Motor neuron (in vitro differentiated cells): ENCODE results near the gene YAP1. TPM values are rescaled to one million over a fixed set of nuclear protein-coding genes. Genes with fewer than 3 reads are reported as not detected.

Experiments
- ATAC-seq, 8 experiments: fragments of 200-7000 bp; cut with Tn5 transposase; replicated peaks in 6 of 8; 2 replicates each; pipeline ENCODE4 v1.8.0; 2021; ENCODE audit warnings: mild to moderate bottlenecking in 8 of 8, moderate library complexity in 8 of 8
- H3K27ac ChIP-seq, 2 donors: fragments of 250-450 bp; sonication (Bioruptor Pico); 2 replicates each; pipeline ENCODE4 v1.9.0; 2021; ENCODE audit warnings: antibody characterized with exemption in 2 of 2, mild to moderate bottlenecking in 2 of 2, moderate library complexity in 1 of 2
- H3K4me1 ChIP-seq, 2 donors: fragments of 250-450 bp; sonication (Bioruptor Pico); replicated peaks in 1 of 2; 2 replicates each; pipeline ENCODE4 v1.6.1; 2021; ENCODE audit warnings: antibody characterized with exemption in 2 of 2, mild to moderate bottlenecking in 2 of 2, moderate library complexity in 1 of 2
- H3K4me3 ChIP-seq, 5 donors: fragments of 250-450 bp; sonication (Bioruptor Pico); 2 replicates each; pipeline ENCODE4 v1.9.0; 2021; ENCODE audit warnings: antibody characterized with exemption in 5 of 5, mild to moderate bottlenecking in 5 of 5, moderate library complexity in 4 of 5
- WGBS, 10 experiments: fragments of 450-650 bp; shearing (Covaris generic); methylation state at CpG; one replicate each; pipeline ENCODE4 v1.0.0; 2022; 5-methylcytosine and 5-hydroxymethylcytosine counted together
- in situ Hi-C, 9 experiments: fragments of 400-800 bp; cut with MboI; loops; one replicate each; pipeline ENCODE4 v1.15.0; 2021; ENCODE audit warnings: low sequenced_read_pairs in 9 of 9, low pct_unique_long_range_greater_than_20kb in 2 of 9; ENCODE audit not compliant: unreplicated experiment in 9 of 9
- total RNA-seq, 8 experiments: library from RNA; unstranded; fragments of 300-600 nt; gene quantifications; 2 replicates each; pipeline versions ENCODE4 v1.2.3 to v1.2.4, GENCODE V29; 2022

The YAP1 gene
- total RNA-seq, 8 experiments from 2014 or later, result 13.4 to 83.0 (median 43.5) TPM

DNA sequence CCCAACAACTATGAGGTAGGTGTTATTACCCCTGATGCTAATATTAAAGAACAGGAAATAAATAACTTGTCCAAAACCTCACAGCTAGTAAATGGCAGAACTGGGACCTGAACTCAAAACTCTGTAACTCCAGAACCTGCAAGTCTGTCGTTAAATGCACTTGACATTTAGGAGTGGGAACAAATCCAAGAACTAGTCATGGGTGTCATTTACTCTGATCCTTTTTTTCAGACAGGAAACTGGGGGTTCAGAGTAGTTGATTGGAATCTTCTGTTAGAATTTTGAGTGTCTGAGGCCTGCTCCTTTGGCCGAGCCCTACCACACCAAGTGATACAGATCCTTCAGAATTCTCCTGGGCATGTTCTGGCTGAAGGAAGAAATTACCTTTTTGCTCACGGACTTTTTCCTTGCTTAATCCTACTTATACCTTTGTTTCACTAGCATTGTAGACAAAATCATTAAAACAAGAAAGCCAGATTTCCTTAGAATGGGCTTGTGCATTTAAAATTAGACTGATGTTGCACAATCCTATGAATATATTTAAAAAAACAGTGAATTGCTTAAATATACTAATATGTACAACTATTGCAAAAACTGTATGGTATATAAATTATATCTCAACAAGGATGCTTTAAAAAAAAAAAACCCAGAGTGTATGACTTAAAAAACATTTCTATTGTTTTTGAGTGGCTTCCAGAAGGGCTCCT lies 1.4 kb upstream of the YAP1 start:
- Histone ChIP-seq H3K27ac (no peak overlapping the region), H3K4me1 (no peaks in the 10 kb centered on the region), H3K4me3 (peak overlapping the region in 2 of 5 donors; percentile 82 to 97)
- no peak for ATAC-seq
- in situ Hi-C loops, result no loop called here
- WGBS, 10 experiments, result 52 to 93% (median 71%) methylated on average over 2 to 3 of the region's 3 CpGs; no CpG with 5 or more reads in 3 of the 10 experiments

DNA sequence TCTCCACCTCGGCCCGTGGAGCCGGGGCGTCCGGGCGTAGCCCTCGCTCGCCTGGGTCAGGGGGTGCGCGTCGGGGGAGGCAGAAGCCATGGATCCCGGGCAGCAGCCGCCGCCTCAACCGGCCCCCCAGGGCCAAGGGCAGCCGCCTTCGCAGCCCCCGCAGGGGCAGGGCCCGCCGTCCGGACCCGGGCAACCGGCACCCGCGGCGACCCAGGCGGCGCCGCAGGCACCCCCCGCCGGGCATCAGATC lies 439 bp downstream of the YAP1 start:
- in situ Hi-C loops, result no loop called here
- no peaks in the 10 kb centered on the region for H3K4me1 ChIP-seq
- H3K27ac ChIP-seq, result peak overlapping the region; percentile 57 to 85
- WGBS, 10 experiments, result 0% methylated on average over 3 of the region's 31 CpGs; no CpG with 5 or more reads in 9 of the 10 experiments
- peak in 1 of 8 experiments; percentile 50 for ATAC-seq
- peak overlapping the region; percentile 61 to 97 (median 80) for H3K4me3 ChIP-seq

DNA sequence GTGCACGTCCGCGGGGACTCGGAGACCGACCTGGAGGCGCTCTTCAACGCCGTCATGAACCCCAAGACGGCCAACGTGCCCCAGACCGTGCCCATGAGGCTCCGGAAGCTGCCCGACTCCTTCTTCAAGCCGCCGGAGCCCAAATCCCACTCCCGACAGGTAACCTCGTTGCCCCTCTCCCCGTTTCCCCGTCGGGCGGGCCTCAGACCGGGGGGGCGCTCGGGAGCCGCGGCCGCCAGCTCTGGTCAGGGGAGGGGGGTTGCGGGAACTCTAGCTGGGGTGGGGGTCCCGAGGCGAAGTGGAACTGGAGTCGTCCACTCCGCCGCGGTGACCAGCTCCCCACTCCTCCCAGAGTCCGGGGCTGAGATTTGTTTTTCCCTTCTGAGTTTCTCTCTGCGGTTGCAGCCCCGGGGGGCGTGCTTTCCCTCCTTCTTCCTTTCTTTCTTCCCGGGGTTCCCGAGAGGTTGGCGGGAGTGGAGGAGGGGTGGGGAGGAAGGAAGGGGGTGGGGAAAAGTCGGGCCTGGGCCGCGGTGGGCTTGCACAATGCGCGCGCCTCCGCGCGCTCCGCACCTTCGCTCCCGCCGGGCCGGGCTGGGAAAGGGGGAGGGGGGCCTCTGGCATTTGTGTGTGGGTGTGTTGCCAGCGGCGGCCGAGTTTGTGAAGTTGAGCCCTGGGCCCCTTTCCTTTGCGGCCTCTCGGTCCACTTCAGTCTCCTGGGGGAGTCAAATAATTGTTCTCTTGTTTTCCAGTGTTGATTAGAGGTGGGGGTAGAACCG lies 952 bp downstream of the YAP1 start:
- H3K4me1 ChIP-seq, result peaks cover 0 to 3% of the 10 kb centered on the region in 2 donors
- 0% methylated on average over 1 to 2 of the region's 61 CpGs; no CpG with 5 or more reads in 8 of the 10 experiments for WGBS, 10 experiments
- in situ Hi-C loops, result no loop called here
- peak; percentile 13 to 59 (median 54) for ATAC-seq
- peak overlapping the region; percentile 57 to 85 for H3K27ac ChIP-seq
- H3K4me3 ChIP-seq, result peak overlapping the region; percentile 61 to 97 (median 80)

DNA sequence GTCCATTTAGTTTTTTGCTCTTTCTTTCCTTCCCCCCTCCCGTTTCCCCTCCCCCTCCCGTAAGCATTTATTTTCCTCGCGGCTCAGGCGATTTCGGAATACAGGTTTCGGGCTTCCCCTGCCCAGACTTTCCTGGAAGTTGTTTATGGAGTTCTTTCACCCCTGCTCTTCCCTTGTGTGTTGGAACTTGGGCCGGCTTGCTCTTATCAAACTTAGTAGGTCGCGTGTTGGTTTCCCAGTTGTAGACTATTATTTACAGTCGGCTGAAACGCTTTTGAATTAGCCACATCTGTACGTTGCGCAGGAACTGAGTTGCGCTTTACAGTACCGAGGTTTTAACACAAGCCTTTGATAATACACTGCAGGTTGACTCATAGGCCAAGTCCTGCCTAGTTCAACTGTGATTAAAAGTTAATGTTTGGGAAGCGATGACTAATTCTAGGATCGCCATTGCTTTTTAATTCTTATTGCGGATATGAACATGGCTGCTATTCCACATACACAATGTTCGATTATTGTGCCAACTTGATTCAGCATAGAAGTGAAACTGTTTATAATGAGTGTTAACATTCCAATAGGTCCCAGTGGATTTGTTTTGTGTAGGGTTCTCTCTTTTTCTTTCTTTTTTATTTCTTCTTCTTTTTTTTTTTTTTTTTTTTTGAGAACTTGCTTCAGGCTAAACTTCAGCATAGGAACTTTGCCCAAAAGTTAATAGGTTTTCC lies 1.7 kb downstream of the YAP1 start:
- in situ Hi-C loops, result no loop called here

DNA sequence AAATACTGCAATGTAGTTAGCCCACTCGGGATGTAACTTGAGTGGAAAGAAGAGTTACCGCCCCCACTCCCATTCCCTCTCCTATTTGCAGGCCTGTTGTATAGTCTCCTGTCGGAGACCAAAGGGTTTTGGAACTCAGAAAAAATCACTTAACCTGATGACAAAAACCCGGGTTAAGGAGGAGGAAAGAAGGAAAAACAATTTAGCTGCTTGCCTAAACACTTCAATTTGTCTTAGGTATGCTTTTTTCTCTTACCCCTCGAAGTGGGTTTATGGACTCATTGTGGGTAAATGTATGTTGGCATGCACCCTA lies 2.2 kb downstream of the YAP1 start:
- no peak for ATAC-seq
- in situ Hi-C loops, result no loop called here
- 0 to 24% (median 6%) methylated on average over 3 to 5 of the region's 5 CpGs for WGBS, 10 experiments
- Histone ChIP-seq H3K4me1 (peaks cover 0 to 4% of the 10 kb centered on the region in 2 donors), H3K4me3 (peak overlapping the region; percentile 61 to 97 (median 80)), H3K27ac (peak overlapping the region; percentile 19 to 85)

More for the DNA sequence above, 1.7 kb downstream of the YAP1 start:
- WGBS, 10 experiments, result 0 to 5% (median 1%) methylated on average over 1 to 12 of the region's 20 CpGs
- H3K4me3 ChIP-seq, result peak overlapping the region; percentile 61 to 97 (median 80)
- H3K4me1 ChIP-seq, result peaks cover 0 to 3% of the 10 kb centered on the region in 2 donors
- H3K27ac ChIP-seq, result peak overlapping the region; percentile 57 to 85
- ATAC-seq, result peak; percentile 1 to 18 (median 16)

DNA sequence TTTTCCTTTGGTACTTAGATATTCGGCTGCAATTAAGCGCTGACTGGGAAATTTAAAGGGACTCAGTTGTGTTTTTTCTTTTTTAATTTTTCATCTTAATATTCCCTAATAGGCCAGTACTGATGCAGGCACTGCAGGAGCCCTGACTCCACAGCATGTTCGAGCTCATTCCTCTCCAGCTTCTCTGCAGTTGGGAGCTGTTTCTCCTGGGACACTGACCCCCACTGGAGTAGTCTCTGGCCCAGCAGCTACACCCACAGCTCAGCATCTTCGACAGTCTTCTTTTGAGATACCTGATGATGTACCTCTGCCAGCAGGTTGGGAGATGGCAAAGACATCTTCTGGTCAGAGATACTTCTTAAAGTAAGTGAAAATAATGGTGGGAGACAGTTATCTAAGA lies 3.8 kb downstream of the YAP1 start:
- H3K4me3 ChIP-seq, result peak overlapping the region in 2 of 5 donors; percentile 8 to 97
- WGBS, 10 experiments, result 20 to 80% (median 66%) methylated on average over 1 to 4 of the region's 4 CpGs; no CpG with 5 or more reads in 3 of the 10 experiments
- no peak for ATAC-seq
- H3K4me1 ChIP-seq, result peaks cover 7 to 11% of the 10 kb centered on the region in 2 donors
- in situ Hi-C loops, result no loop called here
- no peak overlapping the region for H3K27ac ChIP-seq

DNA sequence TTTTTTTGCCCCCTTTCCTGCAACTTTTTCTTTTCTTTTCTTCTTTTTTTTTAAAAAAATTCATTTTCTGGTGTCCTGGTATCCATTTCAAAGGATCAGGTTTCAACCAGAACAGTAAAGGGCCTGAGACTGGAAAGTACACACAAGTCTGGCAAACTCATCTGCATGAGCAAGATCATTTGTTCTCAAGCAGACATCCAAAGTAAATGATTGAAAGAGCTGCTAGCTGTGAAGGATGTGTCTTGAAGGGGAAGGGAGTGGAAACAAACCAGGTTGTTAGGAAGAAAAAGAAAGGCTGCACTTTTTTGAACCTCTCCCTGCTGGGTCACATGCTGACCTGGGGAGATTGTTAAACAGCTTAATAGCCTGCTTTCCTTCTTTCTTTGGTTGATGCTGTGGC lies 5.3 kb downstream of the YAP1 start:
- in situ Hi-C loops, result no loop called here

DNA sequence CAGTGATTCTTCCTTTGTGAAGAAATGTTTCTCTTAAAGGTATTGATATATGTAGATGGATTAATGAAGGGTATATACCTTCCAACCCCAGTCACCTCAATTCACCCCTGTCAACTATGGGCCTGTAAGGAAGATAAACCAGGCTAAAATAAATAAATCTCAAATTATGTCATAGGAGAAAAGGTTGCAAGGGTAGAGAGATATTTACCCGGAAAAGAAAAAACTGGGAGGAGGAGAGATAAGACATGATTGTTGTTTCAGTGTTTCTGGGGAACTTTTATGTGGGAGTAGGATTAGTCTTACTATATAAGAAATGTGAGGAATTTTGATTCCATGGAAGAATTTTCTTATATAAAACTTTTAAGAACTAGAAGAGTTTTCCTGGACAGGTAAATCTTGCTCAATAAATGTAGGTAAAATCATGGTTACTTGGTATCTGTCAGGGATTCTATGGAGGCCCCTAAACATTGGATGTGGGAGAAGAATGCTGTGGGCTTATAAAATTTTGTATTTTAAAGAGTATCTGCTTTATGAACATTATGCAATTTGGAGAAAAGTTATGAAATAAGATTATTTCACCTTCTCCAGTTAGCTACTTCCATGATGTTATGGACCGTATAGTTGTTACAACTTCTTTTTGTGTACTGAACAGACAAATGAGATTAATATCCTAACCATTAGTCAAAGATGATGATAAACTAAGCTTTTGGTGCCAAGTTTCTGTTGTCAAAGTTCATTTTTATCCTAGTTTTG lies 6.4 kb downstream of the YAP1 start:
- Histone ChIP-seq H3K4me1 (peaks cover 24 to 26% of the 10 kb centered on the region in 2 donors), H3K27ac (no peak overlapping the region), H3K4me3 (no peak overlapping the region)
- ATAC-seq, result no peak
- in situ Hi-C loops, result no loop called here
- WGBS, 10 experiments, result 53 to 100% (median 86%) methylated on average over 1 to 2 of the region's 2 CpGs; no CpG with 5 or more reads in 1 of the 10 experiments

More for the DNA sequence above, 5.3 kb downstream of the YAP1 start:
- Histone ChIP-seq H3K27ac (peak overlapping the region in 1 of 2 donors; percentile 67), H3K4me1 (peaks cover 18 to 23% of the 10 kb centered on the region in 2 donors), H3K4me3 (peak overlapping the region in 2 of 5 donors; percentile 13 to 97)
- ATAC-seq, result peak in 6 of 8 experiments; percentile 5 to 41 (median 36)

DNA sequence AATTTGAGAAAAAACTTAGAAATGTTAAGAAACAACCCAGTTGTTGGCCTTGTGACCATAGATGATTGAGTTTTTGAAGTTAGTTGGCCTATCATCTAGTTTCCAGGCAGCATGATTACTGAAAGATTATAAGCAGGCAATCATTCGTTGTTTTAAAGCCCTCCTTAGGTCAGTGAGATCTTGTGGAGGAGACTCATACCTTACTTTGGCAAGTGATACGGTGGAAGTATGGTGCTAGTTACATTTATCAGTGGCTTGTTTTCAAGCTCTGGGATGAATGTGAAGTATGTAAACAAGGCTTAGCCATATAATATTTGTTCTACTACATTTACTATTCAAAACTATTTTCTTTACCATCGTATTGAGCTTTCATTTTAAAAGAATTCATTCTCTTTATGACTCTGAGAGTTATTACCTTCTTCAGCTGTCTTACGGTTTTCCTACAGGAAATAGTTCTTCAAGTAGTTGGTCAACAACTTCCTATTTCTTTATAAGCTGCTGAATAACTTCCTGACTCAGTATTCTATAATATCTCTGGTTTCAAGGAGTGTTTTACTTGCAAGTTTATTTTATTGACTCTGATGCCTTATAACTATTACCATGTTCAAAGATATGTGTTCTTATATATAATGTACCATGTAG lies 7.3 kb downstream of the YAP1 start:
- no peak for ATAC-seq
- WGBS, 10 experiments, result 14 to 81% (median 59%) methylated on average over 1 to 4 of the region's 4 CpGs
- in situ Hi-C loops, result no loop called here

DNA sequence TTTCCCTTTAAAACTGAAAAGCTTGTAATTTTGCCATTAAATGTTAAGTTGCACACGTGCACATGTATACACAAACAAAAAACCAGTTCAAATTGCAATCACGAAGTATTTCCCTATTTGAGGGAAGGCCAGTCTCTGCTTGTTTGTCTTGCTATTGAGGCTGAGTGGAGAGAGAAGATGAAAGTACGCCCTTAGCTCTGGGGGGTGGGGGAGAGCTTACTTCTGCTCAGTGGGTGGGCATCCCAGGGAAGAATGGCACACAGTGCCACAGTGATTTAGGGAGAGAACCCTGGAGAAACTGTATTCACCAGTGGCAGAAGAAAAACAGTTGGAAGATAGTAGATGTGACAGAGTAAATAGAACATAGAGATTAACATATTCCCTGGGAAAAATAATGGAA lies 8.7 kb downstream of the YAP1 start:
- 0 to 80% (median 13%) methylated on average over 1 to 3 of the region's 3 CpGs for WGBS, 10 experiments
- H3K27ac ChIP-seq, result peak overlapping the region in 1 of 2 donors; percentile 61
- H3K4me3 ChIP-seq, result no peak overlapping the region
- H3K4me1 ChIP-seq, result peaks cover 24 to 26% of the 10 kb centered on the region in 2 donors
- in situ Hi-C loops, result no loop called here
- ATAC-seq, result peak in 5 of 8 experiments; percentile 58 to 73 (median 65)

More for the DNA sequence above, 7.3 kb downstream of the YAP1 start:
- H3K4me3 ChIP-seq, result no peak overlapping the region
- peaks cover 24 to 26% of the 10 kb centered on the region in 2 donors for H3K4me1 ChIP-seq
- H3K27ac ChIP-seq, result no peak overlapping the region

DNA sequence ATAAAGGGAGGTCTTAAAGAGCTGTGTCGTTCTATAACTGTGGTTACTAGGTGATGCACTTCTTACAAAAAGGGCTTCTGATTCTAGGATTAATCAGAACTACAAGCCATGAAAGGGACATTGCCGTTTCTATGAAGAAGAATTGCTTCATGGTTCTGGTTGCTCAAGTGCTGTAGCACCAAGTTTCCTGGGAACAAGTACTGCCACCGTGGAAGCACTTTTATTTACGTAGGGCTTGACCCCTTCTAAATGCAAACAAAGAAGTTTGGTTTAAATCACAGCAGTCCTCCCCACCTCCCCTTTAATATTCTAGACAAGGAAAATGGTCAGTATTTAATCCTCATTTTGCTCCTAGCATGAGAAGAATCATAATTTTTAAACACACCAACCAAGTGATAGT lies 9.8 kb downstream of the YAP1 start:
- 0 to 60% (median 2%) methylated on average over 1 to 4 of the region's 4 CpGs; no CpG with 5 or more reads in 2 of the 10 experiments for WGBS, 10 experiments
- Histone ChIP-seq H3K4me1 (peaks cover 24 to 26% of the 10 kb centered on the region in 2 donors), H3K4me3 (no peak overlapping the region), H3K27ac (peak overlapping the region in 1 of 2 donors; percentile 44)
- in situ Hi-C loops, result no loop called here
- peak in 5 of 8 experiments; percentile 47 to 74 (median 68) for ATAC-seq

DNA sequence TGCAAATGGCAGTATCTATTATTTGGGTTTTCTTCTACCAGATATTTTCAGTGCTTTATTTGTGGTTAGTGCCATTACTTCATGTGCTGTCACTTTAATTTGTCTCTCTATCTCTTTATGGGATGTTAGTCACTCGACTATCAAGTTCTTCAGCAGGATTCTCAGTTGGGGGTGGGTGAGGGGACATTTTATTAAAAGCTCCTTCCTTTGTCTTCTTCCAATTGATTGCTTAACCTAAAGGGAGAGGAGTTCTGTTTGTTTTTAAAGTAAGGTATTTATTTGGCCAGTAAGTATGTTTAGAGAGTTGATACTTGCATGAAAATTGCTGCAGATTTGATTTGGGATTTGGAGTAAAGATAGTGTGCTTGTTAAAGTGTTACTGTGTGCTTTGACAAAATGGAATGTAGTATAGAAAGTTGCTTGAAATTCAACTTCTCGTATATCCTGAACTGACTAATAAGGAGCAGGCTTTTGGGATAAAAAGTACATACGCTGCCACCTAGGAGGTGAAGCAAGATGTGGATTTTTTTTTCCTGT lies 10.3 kb downstream of the YAP1 start:
- peak in 4 of 8 experiments; percentile 19 to 39 (median 30) for ATAC-seq
- 0 to 87% (median 41%) methylated on average over 1 to 3 of the region's 3 CpGs; no CpG with 5 or more reads in 1 of the 10 experiments for WGBS, 10 experiments
- peak overlapping the region in 1 of 2 donors; percentile 44 for H3K27ac ChIP-seq
- in situ Hi-C loops, result no loop called here
- H3K4me3 ChIP-seq, result no peak overlapping the region
- peaks cover 24 to 26% of the 10 kb centered on the region in 2 donors for H3K4me1 ChIP-seq
